ENCODE data around the gene MSRB3. TPM values are rescaled to one million over a fixed set of nuclear protein-coding genes. Genes with fewer than 3 reads are reported as not detected.

MSRB3 gene
- 52.5 TPM for total RNA-seq

DNA sequence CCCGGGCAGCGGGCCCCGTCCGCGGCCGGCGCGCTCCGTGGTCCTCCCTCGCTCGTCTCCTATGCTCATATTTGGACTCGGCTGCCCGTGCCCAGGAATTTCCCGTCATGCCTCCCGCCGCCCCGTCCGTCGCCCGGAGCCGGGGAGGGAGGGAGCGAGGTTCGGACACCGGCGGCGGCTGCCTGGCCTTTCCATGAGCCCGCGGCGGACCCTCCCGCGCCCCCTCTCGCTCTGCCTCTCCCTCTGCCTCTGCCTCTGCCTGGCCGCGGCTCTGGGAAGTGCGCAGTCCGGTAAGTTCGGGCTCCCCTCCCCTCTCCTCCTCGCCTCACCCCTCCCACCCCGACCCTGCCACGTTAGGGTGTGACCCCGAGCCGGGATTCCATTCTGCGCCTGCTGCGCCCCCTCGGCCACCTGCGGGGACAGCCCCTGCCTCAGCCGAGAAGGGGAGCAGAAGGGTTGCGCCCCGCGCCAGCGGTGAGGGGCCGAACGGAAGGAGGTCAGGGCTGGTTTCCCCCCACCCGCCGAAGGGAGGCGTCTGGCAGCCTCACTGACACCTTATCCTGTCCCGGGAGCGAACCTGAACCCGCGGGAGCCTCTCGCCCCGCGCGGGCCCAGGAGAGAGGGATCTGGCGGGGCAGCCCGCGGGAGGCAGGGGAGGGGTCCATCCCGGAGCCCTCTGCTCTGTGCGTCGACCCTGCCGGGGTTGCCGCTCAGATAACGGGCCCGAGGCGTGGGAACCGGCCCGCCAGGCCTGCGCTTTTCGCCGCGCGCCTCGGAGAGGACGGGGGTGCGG is at the start of gene MSRB3:
MSRB3 (plus strand) TSS at position 108 of the 793 bp plus-strand sequence. CDS start 29,897 bp downstream, outside the sequence.
- H3K27ac ChIP-seq: peak within 1 kb of the TSS; percentile 86
- no peaks in the 10 kb centered on the region for H3K27me3 ChIP-seq
- H3K4me1 ChIP-seq: peaks cover 19% of the 10 kb centered on the region
- intact Hi-C loops (cut with DNase I): no loop called here
- no peaks in the 10 kb centered on the region for H3K9me3 ChIP-seq
- H3K36me3 ChIP-seq: no peaks in the 10 kb centered on the region
- peak within 1 kb of the TSS; percentile 87 to 92 for H3K4me3 ChIP-seq
- no peak for DNase-seq (ENCODE audit: extremely low spot score in 2 of 2)
- TF ChIP-seq POLR2AphosphoS5 (IDR thresholded peaks at IDR 0.05; ENCODE audit: insufficient read depth in 1 of 2, low read depth in 1 of 2) (peak; percentile 53 to 80), POLR2A (IDR thresholded peaks at IDR 0.05) (no peak)

DNA sequence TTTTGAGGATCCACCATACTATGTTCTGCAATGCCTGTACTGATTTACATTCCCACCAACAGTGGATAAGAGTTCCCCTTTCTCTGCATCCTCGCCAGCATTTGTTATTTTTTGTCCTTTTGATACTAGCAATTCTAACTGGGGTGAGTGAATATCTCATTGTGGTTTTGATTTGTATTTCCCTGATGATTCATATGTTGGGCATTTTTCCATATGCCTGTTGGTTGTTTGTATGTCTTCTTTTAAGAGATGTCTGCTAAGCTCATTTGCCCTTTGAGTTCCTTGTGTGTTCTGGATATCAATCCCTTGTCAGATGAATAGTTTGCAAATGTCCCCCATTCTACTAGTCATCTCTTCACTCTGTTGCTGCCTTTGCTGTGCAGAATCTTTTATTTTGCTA is 49.0 kb upstream of the MSRB3 start:
- Histone ChIP-seq H3K4me1 (peaks cover 6% of the 10 kb centered on the region), H3K9me3 (peaks cover 12% of the 10 kb centered on the region), H3K27ac (no peak overlapping the region), H3K27me3 (no peaks in the 10 kb centered on the region), H3K36me3 (peaks cover 0 to 8% of the 10 kb centered on the region in 2 donors), H3K4me3 (no peak overlapping the region)
- TF ChIP-seq POLR2AphosphoS5 (IDR thresholded peaks at IDR 0.05; ENCODE audit: insufficient read depth in 1 of 2, low read depth in 1 of 2) (no peak), POLR2A (IDR thresholded peaks at IDR 0.05) (no peak)
- TF ChIP-seq, protein P1, sequence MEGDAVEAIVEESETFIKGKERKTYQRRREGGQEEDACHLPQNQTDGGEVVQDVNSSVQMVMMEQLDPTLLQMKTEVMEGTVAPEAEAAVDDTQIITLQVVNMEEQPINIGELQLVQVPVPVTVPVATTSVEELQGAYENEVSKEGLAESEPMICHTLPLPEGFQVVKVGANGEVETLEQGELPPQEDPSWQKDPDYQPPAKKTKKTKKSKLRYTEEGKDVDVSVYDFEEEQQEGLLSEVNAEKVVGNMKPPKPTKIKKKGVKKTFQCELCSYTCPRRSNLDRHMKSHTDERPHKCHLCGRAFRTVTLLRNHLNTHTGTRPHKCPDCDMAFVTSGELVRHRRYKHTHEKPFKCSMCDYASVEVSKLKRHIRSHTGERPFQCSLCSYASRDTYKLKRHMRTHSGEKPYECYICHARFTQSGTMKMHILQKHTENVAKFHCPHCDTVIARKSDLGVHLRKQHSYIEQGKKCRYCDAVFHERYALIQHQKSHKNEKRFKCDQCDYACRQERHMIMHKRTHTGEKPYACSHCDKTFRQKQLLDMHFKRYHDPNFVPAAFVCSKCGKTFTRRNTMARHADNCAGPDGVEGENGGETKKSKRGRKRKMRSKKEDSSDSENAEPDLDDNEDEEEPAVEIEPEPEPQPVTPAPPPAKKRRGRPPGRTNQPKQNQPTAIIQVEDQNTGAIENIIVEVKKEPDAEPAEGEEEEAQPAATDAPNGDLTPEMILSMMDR (IDR thresholded peaks at IDR 0.05): no peak
- intact Hi-C loops (cut with DNase I): no loop called here
- no peak for DNase-seq (ENCODE audit: extremely low spot score in 2 of 2)

DNA sequence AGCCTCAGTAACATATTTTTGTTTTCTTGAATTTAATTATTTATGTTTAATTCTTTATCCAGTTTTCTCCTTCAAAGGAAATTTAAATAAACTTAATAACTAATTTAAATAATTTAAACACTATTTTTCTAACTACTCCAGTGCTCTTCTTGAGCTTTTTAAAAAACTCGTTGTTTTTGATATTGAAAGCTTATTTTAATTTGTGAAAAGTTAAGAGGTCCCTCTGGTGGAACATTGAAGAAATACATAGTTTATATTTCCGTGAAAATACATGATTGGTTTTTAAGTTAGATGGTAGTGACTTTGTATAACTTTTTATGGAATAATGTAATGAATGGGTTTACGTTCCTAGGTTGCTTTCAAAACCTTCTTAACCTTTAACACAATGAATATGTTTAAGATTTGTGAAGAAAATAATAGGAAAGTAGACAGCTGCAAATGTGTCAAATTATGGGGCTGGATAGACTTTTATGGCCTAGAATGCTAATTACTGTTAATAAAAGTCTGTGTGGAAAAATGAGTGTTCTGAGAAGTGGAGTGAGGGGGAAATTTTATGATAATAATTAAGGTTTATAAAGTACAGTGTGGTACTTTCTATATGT is 45.9 kb upstream of the MSRB3 start:
- Histone ChIP-seq H3K9me3 (peaks cover 12% of the 10 kb centered on the region), H3K4me1 (peaks cover 6% of the 10 kb centered on the region), H3K27ac (no peak overlapping the region), H3K4me3 (no peak overlapping the region), H3K27me3 (no peaks in the 10 kb centered on the region), H3K36me3 (peaks cover 0 to 4% of the 10 kb centered on the region in 2 donors)
- intact Hi-C loops (cut with DNase I): no loop called here
- TF ChIP-seq, protein P1 (IDR thresholded peaks at IDR 0.05): peak in 2 of 3 experiments; percentile 12 to 51
- TF ChIP-seq POLR2A (IDR thresholded peaks at IDR 0.05): no peak
- DNase-seq (ENCODE audit: extremely low spot score in 2 of 2): no peak

DNA sequence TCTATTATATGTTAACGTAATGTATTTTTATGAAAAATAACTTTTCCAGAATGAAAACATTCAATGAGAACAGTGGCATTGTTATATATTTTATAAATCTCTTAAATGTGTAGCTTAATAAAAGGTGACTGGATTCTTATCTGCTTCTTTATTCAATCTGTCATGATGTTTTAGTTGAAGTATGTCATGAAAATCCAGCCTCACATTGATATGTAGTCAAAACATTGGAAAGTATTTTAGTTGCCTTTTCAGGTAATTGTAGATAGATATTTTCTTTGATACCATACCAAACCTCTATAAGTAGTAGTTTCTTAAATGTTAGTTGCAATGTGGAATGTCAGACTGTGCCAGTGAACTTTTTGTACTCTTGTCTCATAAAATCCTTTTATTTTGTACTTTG is 41.3 kb upstream of the MSRB3 start:
- H3K27ac ChIP-seq: no peak overlapping the region
- H3K36me3 ChIP-seq: peaks cover 0 to 13% of the 10 kb centered on the region in 2 donors
- TF ChIP-seq, protein P1 (IDR thresholded peaks at IDR 0.05): no peak
- no peak for TF ChIP-seq POLR2A (IDR thresholded peaks at IDR 0.05)
- TF ChIP-seq POLR2AphosphoS5 (IDR thresholded peaks at IDR 0.05; ENCODE audit: insufficient read depth in 1 of 2, low read depth in 1 of 2): no peak
- intact Hi-C loops (cut with DNase I): no loop called here
- peaks cover 6% of the 10 kb centered on the region for H3K4me1 ChIP-seq
- H3K27me3 ChIP-seq: no peaks in the 10 kb centered on the region
- no peaks in the 10 kb centered on the region for H3K9me3 ChIP-seq
- H3K4me3 ChIP-seq: no peak overlapping the region
- DNase-seq (ENCODE audit: extremely low spot score in 2 of 2): no peak

DNA sequence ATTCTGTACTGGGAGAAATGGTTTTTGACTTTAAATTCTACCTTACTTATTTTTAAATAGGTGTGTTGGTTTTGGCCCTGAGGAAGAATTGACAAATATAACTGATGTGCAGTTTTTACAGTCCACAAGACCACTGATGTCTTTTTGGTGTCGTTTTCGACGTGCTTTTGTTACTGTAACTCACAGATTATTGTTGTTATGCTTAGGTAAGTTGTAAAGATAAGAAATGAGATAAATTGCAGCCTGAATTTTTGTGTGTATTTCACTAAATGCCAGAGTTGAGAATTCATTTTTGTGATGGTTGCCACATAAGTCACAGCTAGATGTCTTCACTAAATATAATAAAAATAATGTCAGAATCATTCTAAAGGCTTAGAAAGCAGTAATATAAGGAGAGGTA is 39.9 kb upstream of the MSRB3 start:
- no peaks in the 10 kb centered on the region for H3K9me3 ChIP-seq

More for the DNA sequence above, 39.9 kb upstream of the MSRB3 start:
- H3K4me1 ChIP-seq: no peaks in the 10 kb centered on the region
- TF ChIP-seq POLR2AphosphoS5 (IDR thresholded peaks at IDR 0.05; ENCODE audit: insufficient read depth in 1 of 2, low read depth in 1 of 2): no peak
- TF ChIP-seq, protein P1 (IDR thresholded peaks at IDR 0.05): no peak
- no peak for TF ChIP-seq POLR2A (IDR thresholded peaks at IDR 0.05)
- intact Hi-C loops (cut with DNase I): no loop called here
- H3K27ac ChIP-seq: no peak overlapping the region
- DNase-seq (ENCODE audit: extremely low spot score in 2 of 2): no peak
- H3K36me3 ChIP-seq: peaks cover 0 to 25% of the 10 kb centered on the region in 2 donors
- no peak overlapping the region for H3K4me3 ChIP-seq
- no peaks in the 10 kb centered on the region for H3K27me3 ChIP-seq
